HepG2 (cell line): ENCODE measurements around the gene GALNT16. TPM values are rescaled to one million over a fixed set of nuclear protein-coding genes. Genes with fewer than 3 reads are reported as not detected.

Experiments used
- ATAC-seq: fragments of 200-7000 bp; cut with Tn5 transposase; 3 replicates; pipeline ENCODE4 v1.9.1; 2020; ENCODE audit warnings: mild to moderate bottlenecking, moderate library complexity
- BruUV-seq: library from RNA; stranded (reverse); fragments of 400-500 nt; replicated peaks from 2 replicates; lab custom pipeline; 2021; lab: Mats Ljungman, UMichigan
- CTCF ChIA-PET: fragments of 300-600 bp; formaldehyde crosslinking; extraction: SDS; loops from one replicate; lab custom pipeline; 2021; ENCODE audit warnings: low total read pairs, inconsistent platforms, low intra/inter-chr PET ratio; lab: Yijun Ruan, JAX
- POLR2A ChIA-PET: fragments of 350-600 bp; sonication (Branson Sonifier 250); formaldehyde crosslinking; loops from one replicate; lab custom pipeline; 2020; ENCODE audit warnings: antibody characterized with exemption, inconsistent platforms; lab: Yijun Ruan, JAX
- DNase-seq: peaks from one replicate; pipeline ENCODE4 v3.0.0-alpha.2; 2015; ENCODE audit warnings: low spot score
- FAIRE-seq: peaks from 3 replicates; lab custom pipeline; 2011; peaks lifted over from hg19 to GRCh38; lab: Jason Lieb, UNC
- H2AFZ ChIP-seq: one replicate; pipeline ENCODE4 v1.6.1; 2011; ENCODE audit warnings: low read length, inconsistent platforms
- H3K27ac ChIP-seq: fragments of 300-600 bp; 3 replicates; pipeline ENCODE4 v1.8.0; 2011; ENCODE audit warnings: mixed run types, mild to moderate bottlenecking, mixed read lengths, low read length, inconsistent platforms; ENCODE audit not compliant: insufficient read depth; ENCODE audit errors: extremely low read length
- H3K27me3 ChIP-seq, 2 experiments: fragments of 200-600 bp in 1 of 2; 2 replicates in 1 of 2; 3 replicates in 1 of 2; pipeline versions ENCODE4 v1.6.0 to v1.8.0; 2011; ENCODE audit warnings: low read length in 2 of 2, mild to moderate bottlenecking in 2 of 2, moderate library complexity in 2 of 2, inconsistent platforms in 1 of 2; ENCODE audit not compliant: insufficient read depth in 2 of 2, control insufficient read depth in 1 of 2
- H3K36me3 ChIP-seq, 2 experiments: fragments of 200-600 bp in 1 of 2; replicated peaks in 1 of 2; 2 replicates in 1 of 2; 3 replicates in 1 of 2; pipeline versions ENCODE4 v1.5.1 to v1.8.0; 2011; ENCODE audit warnings: low read length in 2 of 2, inconsistent platforms in 1 of 2; ENCODE audit not compliant: insufficient read depth in 2 of 2, control insufficient read depth in 1 of 2
- H3K4me1 ChIP-seq: 2 replicates; pipeline ENCODE4 v1.5.1; 2012; ENCODE audit warnings: low read length, inconsistent platforms; ENCODE audit not compliant: insufficient read depth
- H3K4me2 ChIP-seq: 2 replicates; pipeline ENCODE4 v1.6.0; 2011; ENCODE audit warnings: low read depth, low read length, inconsistent platforms
- H3K4me3 ChIP-seq, 3 experiments: fragments of 200-600 bp in 1 of 3; sonication (generic), shearing (Covaris generic) in 1 of 3; replicated peaks in 1 of 3; 2 replicates each; pipeline ENCODE4 v1.5.1; 2011 to 2016; ENCODE audit warnings: low read length in 3 of 3, inconsistent platforms in 2 of 3, low read depth in 2 of 3, mild to moderate bottlenecking in 2 of 3, control low read depth in 1 of 3, mixed read lengths in 1 of 3; ENCODE audit not compliant: insufficient read depth in 1 of 3
- H3K79me2 ChIP-seq: one replicate; pipeline ENCODE4 v1.6.1; 2011; ENCODE audit warnings: low read length, inconsistent platforms; ENCODE audit not compliant: insufficient read depth
- H3K9ac ChIP-seq: 2 replicates; pipeline ENCODE4 v1.6.0; 2011; ENCODE audit warnings: mild to moderate bottlenecking, low read depth, low read length, inconsistent platforms; ENCODE audit not compliant: insufficient read depth
- H3K9me3 ChIP-seq: 2 replicates; pipeline ENCODE4 v1.5.1; 2012; ENCODE audit warnings: mild to moderate bottlenecking, low read length
- H4K20me1 ChIP-seq: 2 replicates; pipeline ENCODE4 v1.6.0; 2011; ENCODE audit warnings: inconsistent platforms, mild to moderate bottlenecking, low read length, moderate library complexity; ENCODE audit not compliant: insufficient read depth
- FOXC1 ChIP-seq: sonication (generic); formaldehyde crosslinking; IDR thresholded peaks from 2 replicates; pipeline ENCODE4 v1.8.0; 2022; ENCODE audit warnings: mild to moderate bottlenecking, missing genetic modification reagents, borderline replicate concordance
- KLF9 ChIP-seq: IDR thresholded peaks from 2 replicates; pipeline ENCODE4 v1.6.1; 2016; ENCODE audit warnings: low read depth
- XRCC5 ChIP-seq: fragments of 200-400 bp; formaldehyde crosslinking; optimal IDR thresholded peaks from 2 replicates; pipeline ENCODE3; 2017; ENCODE audit warnings: mild to moderate bottlenecking, low read length
- ZFAT ChIP-seq: sonication (generic); formaldehyde crosslinking; conservative IDR thresholded peaks from 2 replicates; pipeline ENCODE4 v1.8.1; 2023; ENCODE audit warnings: missing genetic modification reagents, inconsistent platforms
- ZFP36L2 ChIP-seq: sonication (generic); formaldehyde crosslinking; IDR thresholded peaks from 2 replicates; pipeline ENCODE4 v1.4.0; 2020; ENCODE audit warnings: missing genetic modification reagents
- ZNF17 ChIP-seq: sonication (generic); formaldehyde crosslinking; IDR thresholded peaks from 2 replicates; pipeline ENCODE4 v1.5.0; 2020; ENCODE audit warnings: mild to moderate bottlenecking, missing genetic modification reagents
- ZNF382 ChIP-seq: sonication (generic); formaldehyde crosslinking; IDR thresholded peaks from 2 replicates; pipeline ENCODE4 v1.5.0; 2020; ENCODE audit warnings: missing genetic modification reagents, mild to moderate bottlenecking, borderline replicate concordance
- ZNF772 ChIP-seq: sonication (generic); formaldehyde crosslinking; IDR thresholded peaks from 2 replicates; pipeline ENCODE4 v1.5.0; 2020; ENCODE audit warnings: mild to moderate bottlenecking, missing genetic modification reagents
- ZNF781 ChIP-seq: sonication (generic); formaldehyde crosslinking; IDR thresholded peaks from 2 replicates; pipeline ENCODE4 v1.5.1; 2020; ENCODE audit warnings: borderline replicate concordance, mild to moderate bottlenecking, missing genetic modification reagents; ENCODE audit errors: not compliant biosample characterization
- in situ Hi-C: cut with HindIII; loops from 2 replicates; pipeline ENCODE4 v1.10.0; 2017; ENCODE audit warnings: low pct_unique_long_range_greater_than_20kb; ENCODE audit not compliant: extremely low pct_ligation_motif_present
- intact Hi-C: fragments of 100-400 bp; cut with micrococcal nuclease; formaldehyde crosslinking; loops from one replicate; pipeline ENCODE4 v1.10.0; 2022; ENCODE audit not compliant: unreplicated experiment
- polyA plus RNA-seq, 8 experiments: library from polyadenylated mRNA; depleted of rRNA in 3 of 8; stranded (reverse) in 7 of 8; unstranded in 1 of 8; fragments of >200 nt; fragmentation: Illumina TruSeq in 4 of 8; extraction: Trizol in 4 of 8; gene quantifications; 2 replicates each; pipeline versions ENCODE4 v1.2.1 to v1.2.3, GENCODE V29; 2011 to 2016; ENCODE audit warnings: low read depth in 4 of 8, missing spikeins in 1 of 8, mixed read lengths in 1 of 8; ENCODE audit not compliant: insufficient read depth in 1 of 8
- total RNA-seq, 5 experiments: library from RNA; depleted of rRNA; stranded (reverse); fragments of >200 nt; fragmentation: Illumina TruSeq; extraction: Trizol; gene quantifications; 2 replicates each; pipeline ENCODE4 v1.2.3, GENCODE V29; 2016; ENCODE audit warnings: low read depth in 1 of 5
- TF ChIP-seq, protein P1 (sequence below): sonication (generic); formaldehyde crosslinking; IDR thresholded peaks from 2 replicates; pipeline ENCODE4 v1.5.0; 2020; ENCODE audit warnings: missing genetic modification reagents, mild to moderate bottlenecking, borderline replicate concordance
- TF ChIP-seq, protein P2 (sequence below): fragments of 450-650 bp; IDR thresholded peaks from 2 replicates; pipeline ENCODE4 v1.6.1; 2016
- TF ChIP-seq, protein P3 (sequence below): sonication (generic); formaldehyde crosslinking; conservative IDR thresholded peaks from 2 replicates; pipeline ENCODE4 v1.4.0; 2020; ENCODE audit warnings: missing genetic modification reagents
- TF ChIP-seq, protein P4 (sequence below): sonication (generic); formaldehyde crosslinking; IDR thresholded peaks from 2 replicates; pipeline ENCODE4; 2020; ENCODE audit warnings: missing genetic modification reagents, mild to moderate bottlenecking, borderline replicate concordance
- TF ChIP-seq, protein P5 (sequence below): sonication (generic); formaldehyde crosslinking; IDR thresholded peaks from 2 replicates; pipeline ENCODE4 v1.5.0; 2020; ENCODE audit warnings: mild to moderate bottlenecking, missing genetic modification reagents, moderate library complexity
- TF ChIP-seq, protein P6 (sequence below): sonication (generic); formaldehyde crosslinking; IDR thresholded peaks from 2 replicates; pipeline ENCODE4 v1.4.0; 2020; ENCODE audit warnings: missing genetic modification reagents

GALNT16 gene
- total and polyA plus RNA-seq, 2 of the 13 experiments (the other 11 are each of a cell fraction or from before 2014, with no cell fraction given) = 0.54 to 0.82 TPM

DNA sequence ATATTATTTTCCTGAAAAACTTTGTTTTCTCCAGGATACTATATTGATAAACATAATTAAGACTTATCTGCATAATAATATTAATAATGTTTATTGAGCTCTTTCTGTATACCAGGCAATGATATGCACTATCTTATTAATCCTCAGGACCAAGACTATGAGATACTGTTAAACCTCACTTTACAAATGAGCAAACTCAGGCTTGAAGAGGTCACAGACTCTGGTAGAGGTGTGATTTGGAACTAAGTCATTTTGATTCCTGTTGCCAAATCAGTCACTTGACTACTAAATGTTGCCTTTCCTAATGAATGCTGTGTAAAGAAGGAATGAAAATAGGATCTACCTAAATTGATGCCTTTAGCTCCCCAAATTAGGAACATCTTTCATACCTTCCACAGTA is 145.8 kb downstream of the GALNT16 start:
- Histone ChIP-seq H2AFZ (no peak overlapping the region), H3K4me1 (peaks cover 42% of the 10 kb centered on the region), H3K27me3 (no peaks in the 10 kb centered on the region), H3K27ac (no peak overlapping the region), H3K9ac (no peak overlapping the region), H3K36me3 (peaks cover 3 to 6% of the 10 kb centered on the region in 2 experiments; a peak in 1 of 5 replicates), H3K9me3 (no peaks in the 10 kb centered on the region), H3K4me2 (no peak overlapping the region), H3K4me3 (no peak overlapping the region), H3K79me2 (peaks cover 88% of the 10 kb centered on the region), H4K20me1 (peaks cover 11% of the 10 kb centered on the region)
- intact Hi-C loops = no loop called here
- in situ Hi-C loops = no loop called here
- BruUV-seq = no TSS peak
- FAIRE-seq = no peak
- no peak for ATAC-seq
- DNase-seq = no peak
- ChIA-PET POLR2A (no interaction called here), CTCF (no interaction called here)
- no peak for TF ChIP-seq XRCC5
- TF ChIP-seq, protein P1, sequence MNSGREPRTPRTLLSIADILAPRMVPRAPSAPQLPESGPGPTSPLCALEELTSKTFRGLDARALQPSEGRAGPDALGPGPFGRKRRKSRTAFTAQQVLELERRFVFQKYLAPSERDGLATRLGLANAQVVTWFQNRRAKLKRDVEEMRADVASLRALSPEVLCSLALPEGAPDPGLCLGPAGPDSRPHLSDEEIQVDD (CRISPR knock-in tag) = no peak
- TF ChIP-seq, protein P2, sequence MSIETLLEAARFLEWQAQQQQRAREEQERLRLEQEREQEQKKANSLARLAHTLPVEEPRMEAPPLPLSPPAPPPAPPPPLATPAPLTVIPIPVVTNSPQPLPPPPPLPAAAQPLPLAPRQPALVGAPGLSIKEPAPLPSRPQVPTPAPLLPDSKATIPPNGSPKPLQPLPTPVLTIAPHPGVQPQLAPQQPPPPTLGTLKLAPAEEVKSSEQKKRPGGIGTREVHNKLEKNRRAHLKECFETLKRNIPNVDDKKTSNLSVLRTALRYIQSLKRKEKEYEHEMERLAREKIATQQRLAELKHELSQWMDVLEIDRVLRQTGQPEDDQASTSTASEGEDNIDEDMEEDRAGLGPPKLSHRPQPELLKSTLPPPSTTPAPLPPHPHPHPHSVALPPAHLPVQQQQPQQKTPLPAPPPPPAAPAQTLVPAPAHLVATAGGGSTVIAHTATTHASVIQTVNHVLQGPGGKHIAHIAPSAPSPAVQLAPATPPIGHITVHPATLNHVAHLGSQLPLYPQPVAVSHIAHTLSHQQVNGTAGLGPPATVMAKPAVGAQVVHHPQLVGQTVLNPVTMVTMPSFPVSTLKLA = no peak
- no peak for TF ChIP-seq FOXC1 (CRISPR knock-in tag)
- TF ChIP-seq, protein P3, sequence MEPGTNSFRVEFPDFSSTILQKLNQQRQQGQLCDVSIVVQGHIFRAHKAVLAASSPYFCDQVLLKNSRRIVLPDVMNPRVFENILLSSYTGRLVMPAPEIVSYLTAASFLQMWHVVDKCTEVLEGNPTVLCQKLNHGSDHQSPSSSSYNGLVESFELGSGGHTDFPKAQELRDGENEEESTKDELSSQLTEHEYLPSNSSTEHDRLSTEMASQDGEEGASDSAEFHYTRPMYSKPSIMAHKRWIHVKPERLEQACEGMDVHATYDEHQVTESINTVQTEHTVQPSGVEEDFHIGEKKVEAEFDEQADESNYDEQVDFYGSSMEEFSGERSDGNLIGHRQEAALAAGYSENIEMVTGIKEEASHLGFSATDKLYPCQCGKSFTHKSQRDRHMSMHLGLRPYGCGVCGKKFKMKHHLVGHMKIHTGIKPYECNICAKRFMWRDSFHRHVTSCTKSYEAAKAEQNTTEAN (CRISPR knock-in tag) = no peak
- TF ChIP-seq ZFAT (CRISPR knock-in tag) = no peak
- TF ChIP-seq, protein P4, sequence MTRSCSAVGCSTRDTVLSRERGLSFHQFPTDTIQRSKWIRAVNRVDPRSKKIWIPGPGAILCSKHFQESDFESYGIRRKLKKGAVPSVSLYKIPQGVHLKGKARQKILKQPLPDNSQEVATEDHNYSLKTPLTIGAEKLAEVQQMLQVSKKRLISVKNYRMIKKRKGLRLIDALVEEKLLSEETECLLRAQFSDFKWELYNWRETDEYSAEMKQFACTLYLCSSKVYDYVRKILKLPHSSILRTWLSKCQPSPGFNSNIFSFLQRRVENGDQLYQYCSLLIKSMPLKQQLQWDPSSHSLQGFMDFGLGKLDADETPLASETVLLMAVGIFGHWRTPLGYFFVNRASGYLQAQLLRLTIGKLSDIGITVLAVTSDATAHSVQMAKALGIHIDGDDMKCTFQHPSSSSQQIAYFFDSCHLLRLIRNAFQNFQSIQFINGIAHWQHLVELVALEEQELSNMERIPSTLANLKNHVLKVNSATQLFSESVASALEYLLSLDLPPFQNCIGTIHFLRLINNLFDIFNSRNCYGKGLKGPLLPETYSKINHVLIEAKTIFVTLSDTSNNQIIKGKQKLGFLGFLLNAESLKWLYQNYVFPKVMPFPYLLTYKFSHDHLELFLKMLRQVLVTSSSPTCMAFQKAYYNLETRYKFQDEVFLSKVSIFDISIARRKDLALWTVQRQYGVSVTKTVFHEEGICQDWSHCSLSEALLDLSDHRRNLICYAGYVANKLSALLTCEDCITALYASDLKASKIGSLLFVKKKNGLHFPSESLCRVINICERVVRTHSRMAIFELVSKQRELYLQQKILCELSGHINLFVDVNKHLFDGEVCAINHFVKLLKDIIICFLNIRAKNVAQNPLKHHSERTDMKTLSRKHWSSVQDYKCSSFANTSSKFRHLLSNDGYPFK = no peak
- TF ChIP-seq, protein P5, sequence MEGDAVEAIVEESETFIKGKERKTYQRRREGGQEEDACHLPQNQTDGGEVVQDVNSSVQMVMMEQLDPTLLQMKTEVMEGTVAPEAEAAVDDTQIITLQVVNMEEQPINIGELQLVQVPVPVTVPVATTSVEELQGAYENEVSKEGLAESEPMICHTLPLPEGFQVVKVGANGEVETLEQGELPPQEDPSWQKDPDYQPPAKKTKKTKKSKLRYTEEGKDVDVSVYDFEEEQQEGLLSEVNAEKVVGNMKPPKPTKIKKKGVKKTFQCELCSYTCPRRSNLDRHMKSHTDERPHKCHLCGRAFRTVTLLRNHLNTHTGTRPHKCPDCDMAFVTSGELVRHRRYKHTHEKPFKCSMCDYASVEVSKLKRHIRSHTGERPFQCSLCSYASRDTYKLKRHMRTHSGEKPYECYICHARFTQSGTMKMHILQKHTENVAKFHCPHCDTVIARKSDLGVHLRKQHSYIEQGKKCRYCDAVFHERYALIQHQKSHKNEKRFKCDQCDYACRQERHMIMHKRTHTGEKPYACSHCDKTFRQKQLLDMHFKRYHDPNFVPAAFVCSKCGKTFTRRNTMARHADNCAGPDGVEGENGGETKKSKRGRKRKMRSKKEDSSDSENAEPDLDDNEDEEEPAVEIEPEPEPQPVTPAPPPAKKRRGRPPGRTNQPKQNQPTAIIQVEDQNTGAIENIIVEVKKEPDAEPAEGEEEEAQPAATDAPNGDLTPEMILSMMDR (CRISPR knock-in tag) = no peak
- TF ChIP-seq ZNF772 = no peak
- TF ChIP-seq, protein P6, sequence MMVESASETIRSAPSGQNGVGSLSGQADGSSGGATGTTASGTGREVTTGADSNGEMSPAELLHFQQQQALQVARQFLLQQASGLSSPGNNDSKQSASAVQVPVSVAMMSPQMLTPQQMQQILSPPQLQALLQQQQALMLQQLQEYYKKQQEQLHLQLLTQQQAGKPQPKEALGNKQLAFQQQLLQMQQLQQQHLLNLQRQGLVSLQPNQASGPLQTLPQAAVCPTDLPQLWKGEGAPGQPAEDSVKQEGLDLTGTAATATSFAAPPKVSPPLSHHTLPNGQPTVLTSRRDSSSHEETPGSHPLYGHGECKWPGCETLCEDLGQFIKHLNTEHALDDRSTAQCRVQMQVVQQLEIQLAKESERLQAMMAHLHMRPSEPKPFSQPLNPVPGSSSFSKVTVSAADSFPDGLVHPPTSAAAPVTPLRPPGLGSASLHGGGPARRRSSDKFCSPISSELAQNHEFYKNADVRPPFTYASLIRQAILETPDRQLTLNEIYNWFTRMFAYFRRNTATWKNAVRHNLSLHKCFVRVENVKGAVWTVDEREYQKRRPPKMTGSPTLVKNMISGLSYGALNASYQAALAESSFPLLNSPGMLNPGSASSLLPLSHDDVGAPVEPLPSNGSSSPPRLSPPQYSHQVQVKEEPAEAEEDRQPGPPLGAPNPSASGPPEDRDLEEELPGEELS (CRISPR knock-in tag) = no peak
- no peak for TF ChIP-seq KLF9
- TF ChIP-seq ZNF781 = no peak
- no peak for TF ChIP-seq ZNF382
- no peak for TF ChIP-seq ZNF17 (CRISPR knock-in tag)
- TF ChIP-seq ZFP36L2 (CRISPR knock-in tag) = no peak
